AG09319 (cell line): ENCODE data around the gene ANKDD1B.
"Not testable (repeated sequence)": the region's sequence is repeated elsewhere in the genome, so short reads cannot be mapped to it uniquely, and the experiment has no call there.

Source experiments
- DNase-seq: peaks from one replicate; pipeline ENCODE4 v3.0.0-alpha.2; 2010; ENCODE audit warnings: low read depth; ENCODE audit errors: extremely low read depth
- TF ChIP-seq, protein P1 (sequence below): IDR thresholded peaks from 2 replicates; pipeline ENCODE4 v1.5.1; 2011; ENCODE audit warnings: low read depth, mild to moderate bottlenecking, inconsistent platforms, low read length, moderate library complexity

ANKDD1B gene

DNA sequence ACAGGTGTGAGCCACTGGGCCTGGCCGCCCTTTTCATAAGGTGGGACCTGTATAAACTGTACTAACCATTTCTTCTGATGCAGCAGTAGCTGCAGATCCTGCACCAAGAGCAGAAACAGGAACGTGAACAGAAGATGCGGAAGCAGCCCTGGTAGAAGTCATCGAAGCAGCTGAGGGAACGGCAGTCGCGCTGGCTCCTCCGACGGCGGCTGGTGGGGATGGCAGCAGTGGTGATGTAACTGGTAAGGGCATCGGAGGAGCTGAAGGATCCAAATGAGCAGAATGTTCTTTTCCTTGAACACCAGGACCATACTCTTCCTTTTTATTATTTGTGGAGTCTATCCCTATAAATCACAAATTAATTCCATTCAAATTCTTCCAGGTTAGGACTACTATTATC, 73.9 kb downstream of the ANKDD1B start:
- TF ChIP-seq, protein P1, sequence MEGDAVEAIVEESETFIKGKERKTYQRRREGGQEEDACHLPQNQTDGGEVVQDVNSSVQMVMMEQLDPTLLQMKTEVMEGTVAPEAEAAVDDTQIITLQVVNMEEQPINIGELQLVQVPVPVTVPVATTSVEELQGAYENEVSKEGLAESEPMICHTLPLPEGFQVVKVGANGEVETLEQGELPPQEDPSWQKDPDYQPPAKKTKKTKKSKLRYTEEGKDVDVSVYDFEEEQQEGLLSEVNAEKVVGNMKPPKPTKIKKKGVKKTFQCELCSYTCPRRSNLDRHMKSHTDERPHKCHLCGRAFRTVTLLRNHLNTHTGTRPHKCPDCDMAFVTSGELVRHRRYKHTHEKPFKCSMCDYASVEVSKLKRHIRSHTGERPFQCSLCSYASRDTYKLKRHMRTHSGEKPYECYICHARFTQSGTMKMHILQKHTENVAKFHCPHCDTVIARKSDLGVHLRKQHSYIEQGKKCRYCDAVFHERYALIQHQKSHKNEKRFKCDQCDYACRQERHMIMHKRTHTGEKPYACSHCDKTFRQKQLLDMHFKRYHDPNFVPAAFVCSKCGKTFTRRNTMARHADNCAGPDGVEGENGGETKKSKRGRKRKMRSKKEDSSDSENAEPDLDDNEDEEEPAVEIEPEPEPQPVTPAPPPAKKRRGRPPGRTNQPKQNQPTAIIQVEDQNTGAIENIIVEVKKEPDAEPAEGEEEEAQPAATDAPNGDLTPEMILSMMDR: no peak
- no peak for DNase-seq

DNA sequence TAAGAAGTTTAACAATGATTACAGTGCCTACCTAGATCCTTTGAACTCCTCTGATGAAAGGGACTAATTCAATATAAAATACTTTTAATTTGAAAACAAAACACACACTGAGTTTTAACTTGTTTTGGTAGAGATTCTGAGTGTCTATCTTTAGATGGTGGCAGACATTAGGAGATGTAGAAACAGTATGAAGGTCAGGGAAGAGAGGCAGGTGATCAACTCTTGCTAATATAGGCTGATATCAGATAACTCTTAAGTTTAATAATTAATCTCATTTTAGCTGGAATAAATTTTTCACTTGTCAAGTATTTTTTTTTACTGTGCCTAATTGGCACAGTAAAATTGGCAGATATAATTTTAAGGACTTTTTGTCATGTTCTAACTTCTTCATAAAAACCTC, 75.2 kb downstream of the ANKDD1B start:
- no peak for DNase-seq
- TF ChIP-seq, protein P1: no peak

DNA sequence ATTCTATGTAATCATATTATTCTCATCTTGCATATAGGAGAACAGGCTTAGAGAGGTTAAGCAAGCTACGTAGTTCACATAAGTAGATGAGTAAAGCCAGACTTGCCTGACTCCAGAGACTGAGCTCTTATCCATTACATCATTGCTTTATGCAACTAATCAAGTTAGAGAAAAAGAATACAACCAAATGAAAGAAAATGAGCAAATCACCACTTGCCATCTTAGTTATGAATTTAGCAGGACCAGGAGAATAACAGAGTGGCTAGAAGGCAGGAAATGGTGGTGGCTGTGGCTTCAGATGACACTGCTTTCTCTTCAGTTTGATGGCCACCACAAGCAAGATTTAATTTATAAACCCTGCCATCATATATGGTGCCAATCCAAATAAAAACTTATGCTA, 79.4 kb downstream of the ANKDD1B start:
- TF ChIP-seq, protein P1: no peak
- DNase-seq: no peak

- TF ChIP-seq, protein P1: no peak
- DNase-seq: no peak
Measured at GRCh38 chr5:75694781-75695180, 83.5 kb downstream of the ANKDD1B start.

DNA sequence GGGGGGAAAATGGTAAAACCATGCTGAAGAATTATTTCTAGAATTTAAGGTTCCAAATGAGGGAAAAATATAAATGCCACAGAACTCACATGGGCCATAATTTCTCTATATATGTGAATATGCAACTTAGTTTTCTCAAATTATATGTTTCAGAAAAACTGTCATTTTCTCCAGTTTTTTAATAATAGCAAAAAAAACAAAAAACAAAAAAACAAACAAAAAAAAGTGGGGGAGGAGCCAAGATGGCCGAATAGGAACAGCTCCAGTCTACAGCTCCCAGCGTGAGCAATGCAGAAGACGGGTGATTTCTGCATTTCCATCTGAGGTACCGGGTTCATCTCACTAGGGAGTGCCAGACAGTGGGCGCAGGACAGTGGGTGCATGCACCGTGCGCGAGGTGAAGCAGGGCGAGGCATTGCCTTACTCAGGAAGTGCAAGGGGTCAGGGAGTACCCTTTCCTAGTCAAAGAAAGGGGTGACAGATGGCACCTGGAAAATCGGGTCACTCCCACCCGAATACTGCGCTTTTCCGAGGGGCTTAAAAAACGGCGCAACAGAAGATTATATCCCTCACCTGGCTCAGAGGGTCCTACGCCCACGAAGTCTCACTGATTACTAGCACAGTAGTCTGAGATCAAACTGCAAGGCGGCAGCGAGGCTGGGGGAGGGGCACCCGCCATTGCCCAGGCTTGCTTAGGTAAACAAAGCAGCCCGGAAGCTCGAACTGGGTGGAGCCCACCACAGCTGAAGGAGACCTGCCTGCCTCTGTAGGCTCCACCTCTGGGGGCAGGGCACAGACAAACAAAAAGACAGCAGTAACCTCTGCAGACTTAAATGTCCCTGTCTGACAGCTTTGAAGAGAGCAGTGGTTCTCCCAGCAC, 84.5 kb downstream of the ANKDD1B start:
- DNase-seq: not testable (repeated sequence)

- TF ChIP-seq, protein P1: no peak
- no peak for DNase-seq
Measured at GRCh38 chr5:75701856-75702255, 90.6 kb downstream of the ANKDD1B start.

DNA sequence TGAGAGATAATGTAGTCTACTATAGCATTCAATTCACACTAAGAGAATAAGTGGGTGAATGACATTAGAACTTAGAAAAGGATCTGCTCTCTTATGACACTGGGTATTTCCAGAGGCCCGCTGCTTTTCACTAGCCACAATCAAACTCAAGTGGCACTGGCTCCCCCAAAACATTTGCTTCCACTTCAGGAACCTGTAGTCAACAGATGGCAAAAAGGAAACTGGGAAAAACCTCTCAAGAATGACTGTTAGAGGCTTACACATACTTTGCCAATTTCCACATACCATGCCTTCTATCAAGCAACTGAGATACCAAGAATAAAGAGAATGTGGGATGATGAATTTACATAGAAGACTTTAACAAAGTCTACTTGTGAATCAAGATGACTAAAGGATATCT, 94.8 kb downstream of the ANKDD1B start:
- DNase-seq: no peak
- TF ChIP-seq, protein P1: no peak

DNA sequence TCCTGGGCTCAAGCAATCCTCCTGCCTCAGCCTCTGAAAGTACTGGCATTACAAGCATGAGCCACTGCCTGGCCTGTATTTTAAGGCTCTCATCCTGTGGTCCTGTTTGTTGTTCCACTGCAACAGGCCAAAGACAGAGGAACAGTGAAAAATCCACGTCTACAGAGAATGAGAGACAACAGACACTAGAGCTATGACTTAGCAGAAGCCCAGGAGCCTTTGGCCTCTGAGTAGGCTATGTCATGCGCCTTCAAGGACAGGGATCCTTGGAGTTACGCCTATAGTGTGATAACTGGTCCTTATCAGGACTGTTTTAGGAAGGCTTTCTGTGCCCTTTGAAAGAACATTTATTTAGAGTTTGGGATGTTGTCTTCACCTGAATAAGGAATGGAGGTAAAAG, 95.5 kb downstream of the ANKDD1B start:
- DNase-seq: no peak
- TF ChIP-seq, protein P1: no peak
